ENCODE measurements around the gene RBMS1.

- TF ChIP-seq CTCF (IDR thresholded peaks at IDR 0.05): no peak
- no peak for TF ChIP-seq POLR2A (IDR thresholded peaks at IDR 0.05)
These were observed 96.1 kb downstream of the RBMS1 start for GRCh38 chr2:160397530-160397865.

Measured in esophagus squamous epithelium (tissue), 4 donors.